G401 (cell line): ENCODE data around the gene FH. TPM values are rescaled to one million over a fixed set of nuclear protein-coding genes. Genes with fewer than 3 reads are reported as not detected.
A peak's percentile ranks its signal among the peaks of the same experiment; 100 is the strongest.

Experiments used
- DNase-seq: peaks from one replicate; pipeline ENCODE4 v3.0.0-alpha.2; 2015; ENCODE audit warnings: low spot score
- in situ Hi-C: cut with HindIII; loops from 2 replicates; pipeline ENCODE4 v1.10.0; 2016; ENCODE audit warnings: low sequenced_read_pairs, mixed read lengths
- total RNA-seq: library from RNA; depleted of rRNA; stranded (reverse); fragments of >200 nt; shearing (Covaris generic); gene quantifications from 2 replicates; pipeline ENCODE4 v1.2.3, GENCODE V29; 2014; rRNA removed

Gene FH
- total RNA-seq, 1 experiment from 2014 or later = 145 TPM

DNA sequence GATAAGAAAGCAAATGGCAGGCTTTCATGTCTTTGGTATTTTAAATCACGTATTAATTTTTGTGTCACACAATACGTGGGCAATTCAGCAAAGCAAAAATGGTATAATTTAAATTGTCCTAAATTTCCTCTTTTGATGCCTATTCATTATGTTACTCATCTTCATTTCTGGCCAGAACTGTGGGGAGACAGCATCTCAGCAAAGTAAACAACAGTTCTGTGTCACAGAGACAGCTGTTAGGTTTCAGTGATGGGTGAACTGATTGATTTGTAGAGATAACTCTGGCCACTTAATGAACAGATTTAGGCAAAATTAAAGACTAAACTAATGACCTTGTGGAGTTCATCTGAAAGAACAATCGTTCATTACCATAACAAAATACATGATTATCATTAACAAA lies 49.2 kb downstream of the FH start:
- no peak for DNase-seq
- in situ Hi-C loops = no loop called here

DNA sequence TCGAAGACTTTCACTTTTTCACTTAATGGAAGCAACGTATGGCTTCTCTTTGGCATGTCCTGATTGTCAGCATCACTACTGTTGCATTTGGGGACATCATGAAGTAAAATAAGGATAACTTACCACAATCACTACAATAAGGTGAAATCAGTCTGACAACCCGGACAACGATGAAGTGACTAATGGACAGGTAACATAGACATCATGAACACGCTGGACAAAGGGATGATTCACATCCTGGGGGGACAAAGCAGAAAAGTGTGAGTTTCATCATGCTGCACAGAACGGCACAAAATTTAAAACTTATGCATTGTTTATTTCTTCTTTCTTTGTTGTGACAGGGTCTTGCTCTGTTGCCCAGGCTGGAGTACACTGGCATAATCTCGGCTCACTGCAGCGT lies 53.9 kb downstream of the FH start:
- in situ Hi-C loops = no loop called here
- no peak for DNase-seq

DNA sequence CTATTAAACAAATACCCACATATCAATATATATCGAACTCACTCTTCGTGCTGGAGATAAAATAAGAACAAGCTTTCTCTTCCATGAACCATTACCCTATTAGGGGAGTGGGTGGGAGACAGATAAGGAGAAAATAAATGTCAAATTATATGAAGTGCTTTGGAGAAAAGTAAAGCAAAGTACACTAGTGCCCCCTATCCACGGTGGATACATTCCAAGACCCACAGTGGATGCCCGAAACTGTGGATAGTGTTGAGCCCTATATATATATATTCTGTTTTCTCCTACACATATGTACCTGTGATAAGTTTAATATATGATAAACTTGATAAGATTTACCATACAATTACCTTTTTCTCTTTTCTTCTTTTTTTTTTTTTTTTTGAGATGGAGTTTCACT lies 54.6 kb downstream of the FH start:
- in situ Hi-C loops = no loop called here
- no peak for DNase-seq

- DNase-seq = no peak
- in situ Hi-C loops = no loop called here
These were observed 57.2 kb downstream of the FH start for GRCh38 chr1:241462391-241462790.

DNA sequence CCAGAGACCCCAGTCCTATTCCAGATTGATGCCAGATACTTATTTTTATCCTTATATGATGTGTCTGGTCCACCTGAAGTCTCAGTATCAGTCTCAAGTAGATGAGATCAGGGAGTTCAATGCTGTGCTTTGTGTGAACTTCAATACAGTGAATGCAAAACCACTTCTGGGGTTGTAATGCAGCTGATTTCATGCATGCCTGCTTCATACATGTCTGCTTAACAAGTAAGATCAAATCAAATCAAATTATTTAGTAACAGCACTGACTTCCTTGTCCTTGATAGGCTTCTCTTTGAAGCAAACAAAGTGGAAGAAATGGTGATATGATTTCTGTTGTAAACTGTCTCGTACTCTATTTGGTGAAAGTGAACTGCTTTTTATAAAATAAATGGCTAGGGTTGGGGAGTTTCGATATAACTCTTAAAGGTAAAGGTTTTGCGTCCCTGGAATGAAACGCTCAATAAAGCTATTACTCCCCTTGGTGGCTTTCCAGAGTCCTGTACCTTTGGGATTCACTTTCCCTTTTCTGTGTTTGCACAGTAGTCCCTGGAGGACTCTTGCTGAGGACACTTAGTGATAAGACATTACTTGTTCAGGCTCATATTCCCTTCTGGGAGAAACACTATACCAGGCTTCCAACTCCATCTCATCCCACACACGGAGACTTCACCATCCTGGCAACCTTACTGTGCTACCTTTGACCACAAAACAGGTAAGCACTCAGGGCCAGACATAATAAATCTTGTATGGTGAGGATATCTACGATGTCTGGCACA lies 59.3 kb downstream of the FH start:
- in situ Hi-C loops = no loop called here
- no peak for DNase-seq

GRCh38 chr1:241459186-241459802 lies 60.3 kb downstream of the FH start:
- in situ Hi-C loops = no loop called here

DNA sequence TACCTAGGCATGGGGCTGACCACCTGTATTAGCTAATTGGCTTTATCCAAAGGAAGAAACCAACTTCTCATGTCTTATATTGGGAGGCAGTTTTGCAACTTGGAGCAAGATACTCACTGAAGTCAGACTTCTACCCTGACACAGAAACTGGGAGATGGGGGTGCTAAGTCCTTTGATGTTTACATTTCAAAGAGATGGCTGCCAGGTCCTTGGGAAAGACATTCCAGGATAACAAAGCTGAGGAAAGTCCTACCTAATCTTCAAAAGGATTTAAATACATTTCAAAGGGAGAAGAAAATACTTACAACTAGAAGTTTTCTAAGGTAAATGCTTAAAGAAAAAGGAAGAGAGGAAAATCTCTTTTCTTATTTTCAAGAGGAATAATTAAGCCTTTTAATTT lies 62.1 kb downstream of the FH start:
- in situ Hi-C loops = no loop called here
- no peak for DNase-seq

More at GRCh38 chr1:241459186-241459802, 60.3 kb downstream of the FH start:
- no peak for DNase-seq

GRCh38 chr1:241456743-241457142 lies 62.8 kb downstream of the FH start:
- DNase-seq = no peak
- in situ Hi-C loops = no loop called here

DNA sequence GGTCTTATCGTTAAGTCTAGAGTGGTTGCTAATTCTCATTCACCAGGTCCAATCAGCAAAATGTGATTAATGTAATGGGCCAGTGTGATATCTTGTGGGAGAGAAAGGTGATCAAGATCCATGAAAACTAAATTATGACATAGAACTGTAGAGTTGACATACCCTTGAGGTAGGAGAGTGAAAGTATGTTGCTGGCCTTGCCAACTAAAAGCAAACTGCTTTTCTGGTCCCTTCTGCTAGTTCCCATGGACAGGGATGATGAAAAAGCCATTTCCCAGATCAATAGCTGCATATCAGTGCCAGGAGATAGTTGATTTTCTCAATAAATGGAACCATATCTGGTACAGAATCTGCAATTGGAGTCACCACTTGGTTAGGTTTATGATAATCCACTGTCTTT lies 65.8 kb downstream of the FH start:
- no peak for DNase-seq
- in situ Hi-C loops = no loop called here

GRCh38 chr1:241451956-241452355 lies 67.6 kb downstream of the FH start:
- peak; percentile 95 for DNase-seq
- in situ Hi-C loops = no loop called here

Other genes starting within 250 kb of the FH start
- not detected in 2 replicates for gene RGS7, start 162.6 kb downstream of the FH start, total RNA-seq
- gene KMO, start 12.6 kb upstream of the FH start, total RNA-seq = not detected in 2 replicates
- gene CHML, start 120.6 kb upstream of the FH start, total RNA-seq = 3.4 and 8.9 TPM in 2 replicates
- gene OPN3, start 120.6 kb upstream of the FH start, total RNA-seq = 13.4 and 14.4 TPM in 2 replicates
- gene WDR64, start 132.5 kb upstream of the FH start, total RNA-seq = not detected in 2 replicates